ENCODE results near the gene SLC38A8.

The SLC38A8 gene

GRCh38 chr16:83967838-83968305 is 74.7 kb downstream of the SLC38A8 start, which contains the start of gene NECAB2:
NECAB2 (plus strand) TSS chr16:83968244; CDS start chr16:83968649, 405 bp downstream.
- DNase-seq: no peak

DNA sequence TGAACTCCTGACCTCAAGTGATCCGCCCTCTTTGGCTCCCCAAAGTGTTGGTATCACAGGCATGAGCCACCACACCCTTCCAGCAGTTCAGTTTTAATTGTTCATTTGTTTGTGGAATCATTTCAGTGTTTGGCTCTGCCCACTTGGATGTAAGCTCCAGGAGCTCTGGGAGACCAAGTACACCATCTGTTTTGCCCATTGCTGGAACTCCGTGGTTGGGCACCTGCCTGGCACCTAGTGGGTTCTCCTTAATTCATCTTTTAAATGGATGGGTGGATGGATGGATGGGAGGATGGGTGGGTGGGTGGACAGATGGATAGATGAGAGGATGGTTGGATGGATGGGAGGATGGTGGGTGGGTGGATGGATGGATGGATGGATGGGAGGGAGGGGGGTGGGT is 75.5 kb downstream of the SLC38A8 start:
- no peak for DNase-seq

DNA sequence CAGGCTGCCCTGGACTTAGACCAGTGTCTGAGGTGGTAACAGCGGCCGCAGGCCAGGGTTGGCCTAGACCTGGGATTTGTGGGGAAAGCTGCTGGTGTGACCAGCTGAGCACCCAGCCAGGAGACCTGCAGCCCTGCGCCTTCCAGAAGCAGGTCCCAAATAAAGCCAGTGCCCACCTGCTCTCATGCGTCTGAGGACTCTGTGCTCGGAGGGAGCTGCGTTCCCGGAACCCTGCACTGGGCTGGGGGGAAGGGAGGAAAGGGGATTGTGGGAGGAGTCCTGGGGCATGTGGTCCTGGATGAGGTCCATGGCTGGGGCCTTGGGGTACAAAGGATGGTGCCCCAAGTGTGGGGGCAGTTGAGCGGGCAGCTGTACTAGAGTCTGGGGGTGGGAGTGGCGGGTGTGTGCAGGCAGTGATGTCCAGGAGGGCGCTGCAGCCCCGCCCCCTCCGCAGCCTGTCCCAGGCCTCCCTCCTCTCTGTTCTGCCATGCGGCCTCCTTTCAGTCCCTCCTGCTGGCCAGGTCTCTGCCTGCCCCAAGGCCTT is 76.4 kb downstream of the SLC38A8 start:
- DNase-seq: no peak

- no peak for DNase-seq
These were observed 77.0 kb downstream of the SLC38A8 start for GRCh38 chr16:83965444-83966152.

GRCh38 chr16:83964684-83965443 is 77.7 kb downstream of the SLC38A8 start:
- no peak for DNase-seq

DNA sequence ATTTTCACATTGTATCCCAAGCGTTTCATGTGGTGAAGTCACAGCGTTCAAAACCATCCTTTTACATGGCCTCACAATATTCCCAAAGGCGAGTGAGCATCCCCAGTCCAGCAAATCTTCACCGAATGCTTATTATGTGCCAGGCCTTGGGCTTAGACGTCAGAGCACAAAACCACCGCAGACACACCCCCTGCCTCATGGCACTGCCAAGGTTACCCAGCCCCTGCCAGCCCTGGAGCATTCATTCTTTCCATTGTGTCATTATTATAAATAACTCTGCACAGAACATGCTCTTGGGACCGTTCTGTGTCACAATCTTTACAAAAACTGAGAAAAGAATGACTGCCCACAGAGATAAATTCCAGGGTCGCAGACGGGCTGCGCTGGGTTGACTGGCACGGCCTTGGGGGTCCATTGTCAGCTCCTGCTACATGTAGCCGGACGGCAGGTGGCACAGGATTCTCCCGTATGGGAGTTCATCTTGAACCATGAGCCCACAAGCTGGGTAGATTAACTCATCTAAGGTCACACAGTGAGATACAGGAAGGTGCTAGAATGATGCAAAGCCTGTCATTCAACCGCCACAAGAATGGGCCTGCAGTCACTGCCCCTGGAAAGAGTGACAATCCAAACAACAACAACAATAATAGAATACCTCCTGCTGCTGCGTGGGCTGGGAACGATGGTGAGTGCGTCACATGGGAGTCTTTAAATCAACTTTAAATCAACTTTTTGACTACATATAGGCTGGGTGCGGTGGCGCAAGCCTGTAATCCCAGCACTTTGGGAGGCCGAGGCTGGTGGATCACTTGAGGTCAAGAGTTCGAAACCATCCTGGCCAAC is 79.1 kb downstream of the SLC38A8 start:
- DNase-seq: no peak

- DNase-seq: no peak
These were observed 81.0 kb downstream of the SLC38A8 start for GRCh38 chr16:83961591-83961990.

DNA sequence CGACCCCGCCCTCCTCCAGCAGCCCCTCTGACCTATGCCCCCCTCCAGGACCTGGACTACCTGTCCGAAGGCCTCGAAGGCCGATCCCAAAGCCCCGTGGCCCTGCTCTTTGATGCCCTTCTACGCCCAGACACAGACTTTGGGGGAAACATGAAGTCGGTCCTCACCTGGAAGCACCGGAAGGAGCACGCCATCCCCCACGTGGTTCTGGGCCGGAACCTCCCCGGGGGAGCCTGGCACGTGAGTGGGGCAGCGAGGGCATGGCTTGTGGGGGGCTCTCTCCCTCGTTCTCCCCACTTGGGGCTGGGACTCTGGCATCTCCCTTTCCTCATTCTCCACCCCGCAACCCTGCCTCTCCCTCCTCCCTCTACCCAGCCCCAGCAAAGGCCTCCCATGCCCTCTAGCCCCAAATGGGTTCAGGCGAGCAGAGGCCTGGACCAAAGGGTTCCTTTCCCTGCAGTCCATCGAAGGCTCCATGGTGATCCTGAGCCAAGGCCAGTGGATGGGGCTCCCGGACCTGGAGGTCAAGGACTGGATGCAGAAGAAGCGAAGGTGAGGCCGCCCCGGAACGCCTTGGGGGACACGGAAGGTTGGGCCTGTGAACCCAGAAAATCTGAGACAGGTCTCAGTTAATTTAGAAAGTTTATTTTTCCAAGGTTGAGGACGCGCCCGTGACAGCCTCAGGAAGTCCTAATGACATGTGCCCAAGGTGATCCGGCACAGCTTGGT is 81.9 kb downstream of the SLC38A8 start:
- no peak for DNase-seq

Measured in SIG-M5 (cell line).